Right forelimb (tissue), 1 donor: ENCODE measurements around the gene PSMD3.

ENCODE experiments used
- DNase-seq: peaks from one replicate; pipeline ENCODE4 v3.0.0-alpha.2; 2018

PSMD3 gene

GRCh38 chr17:40023590-40024292 is 43.1 kb downstream of the PSMD3 start:
- DNase-seq = no peak

GRCh38 chr17:40024901-40025300 is 44.3 kb downstream of the PSMD3 start:
- no peak for DNase-seq

- DNase-seq = no peak
Observed at GRCh38 chr17:40025559-40025958, 45.0 kb downstream of the PSMD3 start.

- DNase-seq = no peak
Observed at GRCh38 chr17:40025991-40026815, 45.6 kb downstream of the PSMD3 start.

- peak; percentile 86 for DNase-seq
Observed at GRCh38 chr17:40026816-40027613, 46.4 kb downstream of the PSMD3 start.

- no peak for DNase-seq
Observed at GRCh38 chr17:40027614-40028012, 47.0 kb downstream of the PSMD3 start.

GRCh38 chr17:40028595-40028994 is 48.0 kb downstream of the PSMD3 start:
- DNase-seq = no peak

GRCh38 chr17:40031706-40032105 is 51.1 kb downstream of the PSMD3 start:
- DNase-seq = no peak

- no peak for DNase-seq
Observed at GRCh38 chr17:40032322-40033320, 52.0 kb downstream of the PSMD3 start.

GRCh38 chr17:40033339-40033738 is 52.7 kb downstream of the PSMD3 start:
- no peak for DNase-seq

- DNase-seq = no peak
Observed at GRCh38 chr17:40034426-40035161, 54.0 kb downstream of the PSMD3 start.

- no peak for DNase-seq
Observed at GRCh38 chr17:40035162-40035559, 54.6 kb downstream of the PSMD3 start.

GRCh38 chr17:40038882-40039513 is 58.4 kb downstream of the PSMD3 start:
- peak; percentile 67 for DNase-seq

- no peak for DNase-seq
Observed at GRCh38 chr17:40041196-40041595, 60.6 kb downstream of the PSMD3 start.
